Stimulated activated CD8-positive, alpha-beta memory T cell treated with anti-CD3 and anti-CD28 coated beads, Interleukin-12 subunit alpha, Interleukin-12 subunit beta, amount 100 ng/mL, for 1 hour (primary cell): ENCODE measurements around the gene OCA2.

Experiments used
- DNase-seq: peaks from one replicate; pipeline ENCODE4 v3.0.0-alpha.2; 2020; ENCODE audit warnings: low read depth

Gene OCA2

DNA sequence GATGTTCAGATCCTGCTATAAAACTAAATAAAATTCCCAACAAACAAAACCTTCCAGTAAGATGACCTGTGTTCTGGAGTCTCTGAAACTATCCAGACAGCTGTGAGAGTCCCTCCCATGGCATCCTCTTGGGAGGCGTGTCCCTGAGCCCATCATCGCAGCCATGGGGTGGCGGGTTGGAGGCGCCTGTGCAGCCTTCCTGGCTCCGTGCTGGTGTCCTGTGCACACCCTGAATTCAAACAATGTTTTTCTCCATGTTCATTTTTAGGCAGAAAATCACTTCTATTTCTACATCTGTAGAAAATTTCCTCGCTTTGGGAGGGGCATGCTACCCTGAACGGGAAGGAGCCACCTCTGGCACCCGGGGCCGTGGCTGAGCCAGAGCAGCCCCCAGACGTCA, 19.4 kb upstream of the OCA2 start:
- DNase-seq, result no peak

DNA sequence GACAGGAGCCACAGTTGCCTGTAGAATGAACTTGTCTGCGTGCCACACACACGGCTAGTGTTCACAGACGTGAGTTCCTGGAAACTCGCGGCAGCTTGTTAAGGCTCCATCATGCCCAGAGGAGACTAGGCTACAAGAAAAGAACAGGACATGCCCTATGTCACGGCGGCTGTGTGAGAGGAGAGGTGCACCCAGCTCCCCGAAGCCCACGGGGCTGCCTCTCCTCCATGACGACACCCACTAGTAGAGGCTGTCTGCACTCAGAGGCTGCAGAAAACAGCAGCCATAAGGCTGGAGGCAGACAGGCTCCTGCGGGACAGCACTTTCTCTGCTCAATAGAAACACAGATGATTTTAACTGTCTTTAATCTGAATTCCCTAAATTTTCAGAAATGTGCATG, 19.0 kb upstream of the OCA2 start:
- DNase-seq, result no peak

DNA sequence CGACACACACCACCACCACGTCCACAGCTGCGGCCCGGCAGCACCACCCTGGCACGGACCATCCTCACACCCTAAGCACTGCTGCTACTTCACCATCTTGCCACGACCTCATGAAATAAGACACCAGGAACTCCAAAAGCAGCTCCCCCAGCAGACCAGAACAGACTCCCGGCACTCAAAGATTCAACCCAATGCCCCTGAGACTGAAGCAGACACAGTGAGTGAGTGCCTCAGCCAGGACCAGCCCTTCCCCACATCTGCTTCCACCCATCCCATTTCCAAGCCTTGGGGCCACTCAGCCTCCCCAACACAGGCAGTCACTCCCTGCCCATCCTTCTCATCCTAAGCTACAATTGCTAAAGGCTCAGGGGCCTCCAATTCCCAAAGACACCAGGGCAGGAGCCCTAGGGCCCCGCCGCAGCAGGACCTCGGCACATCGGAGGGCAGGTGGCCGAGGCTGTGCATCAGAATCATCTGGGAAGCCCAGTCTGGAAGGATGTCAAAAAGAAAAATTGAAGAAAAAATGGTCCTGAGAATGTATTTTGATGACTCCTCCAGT, 18.4 kb upstream of the OCA2 start:
- DNase-seq, result no peak

DNA sequence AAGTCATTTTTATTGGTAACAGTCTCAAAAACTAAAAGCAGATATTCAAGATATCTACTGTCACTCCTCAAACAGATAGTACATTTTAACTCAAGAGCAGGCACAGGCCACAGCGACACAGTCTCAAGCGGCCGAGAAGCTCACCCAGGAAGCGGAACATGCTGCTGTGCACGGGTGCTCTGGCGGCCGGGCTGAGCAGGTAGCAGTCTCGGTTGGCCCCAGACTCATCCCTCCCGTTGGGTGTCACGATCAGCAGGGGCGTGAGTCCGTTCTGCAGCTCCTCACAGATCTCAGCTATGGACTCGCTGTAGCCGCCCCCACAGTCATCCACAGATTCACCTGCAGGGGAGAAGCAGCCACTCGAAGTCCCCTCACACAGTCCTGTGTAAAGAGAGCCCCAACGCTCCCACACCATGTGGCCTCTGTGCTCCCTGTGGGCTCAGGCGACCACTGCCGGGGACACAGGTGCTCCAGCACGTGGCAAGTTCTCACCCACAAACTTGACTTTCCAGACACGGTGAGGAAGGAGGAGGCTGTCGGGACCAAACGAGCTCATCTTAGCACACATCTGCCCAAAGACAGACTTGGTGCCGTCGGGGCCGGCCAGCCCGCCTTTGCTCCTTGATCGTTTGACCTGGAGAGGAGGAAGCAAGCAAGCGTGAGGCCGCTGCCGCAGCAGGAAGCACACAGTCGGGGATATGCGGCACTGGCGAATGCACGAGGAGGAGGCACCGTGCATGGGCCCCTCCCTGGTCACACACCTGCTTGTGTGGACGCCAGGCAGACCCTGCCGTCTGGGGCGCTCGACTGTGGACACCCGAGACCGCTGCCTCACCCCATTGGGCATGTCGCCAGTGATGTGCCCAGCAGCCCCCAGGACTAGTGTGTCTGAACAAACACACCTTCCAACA, 17.7 kb upstream of the OCA2 start:
- DNase-seq, result no peak

DNA sequence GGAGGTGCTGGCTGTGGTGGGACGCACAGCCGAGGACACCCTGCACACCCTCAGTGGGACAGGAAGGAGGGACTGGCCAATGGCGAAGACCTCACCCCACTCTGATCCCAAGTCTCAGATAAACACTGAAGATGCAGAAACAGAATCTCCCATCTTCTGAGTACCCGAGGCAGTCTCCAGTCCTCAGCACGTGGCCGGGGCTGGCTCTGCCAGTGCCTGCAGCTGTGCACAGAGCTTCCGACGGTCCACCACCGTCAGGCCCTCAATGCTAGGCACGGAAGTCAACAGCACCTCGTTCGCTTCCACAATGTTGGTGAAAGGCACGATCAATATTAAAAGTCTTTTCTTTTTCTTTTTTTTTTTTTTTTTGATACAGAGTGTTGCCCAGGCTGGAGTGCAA, 16.8 kb upstream of the OCA2 start:
- no peak for DNase-seq

DNA sequence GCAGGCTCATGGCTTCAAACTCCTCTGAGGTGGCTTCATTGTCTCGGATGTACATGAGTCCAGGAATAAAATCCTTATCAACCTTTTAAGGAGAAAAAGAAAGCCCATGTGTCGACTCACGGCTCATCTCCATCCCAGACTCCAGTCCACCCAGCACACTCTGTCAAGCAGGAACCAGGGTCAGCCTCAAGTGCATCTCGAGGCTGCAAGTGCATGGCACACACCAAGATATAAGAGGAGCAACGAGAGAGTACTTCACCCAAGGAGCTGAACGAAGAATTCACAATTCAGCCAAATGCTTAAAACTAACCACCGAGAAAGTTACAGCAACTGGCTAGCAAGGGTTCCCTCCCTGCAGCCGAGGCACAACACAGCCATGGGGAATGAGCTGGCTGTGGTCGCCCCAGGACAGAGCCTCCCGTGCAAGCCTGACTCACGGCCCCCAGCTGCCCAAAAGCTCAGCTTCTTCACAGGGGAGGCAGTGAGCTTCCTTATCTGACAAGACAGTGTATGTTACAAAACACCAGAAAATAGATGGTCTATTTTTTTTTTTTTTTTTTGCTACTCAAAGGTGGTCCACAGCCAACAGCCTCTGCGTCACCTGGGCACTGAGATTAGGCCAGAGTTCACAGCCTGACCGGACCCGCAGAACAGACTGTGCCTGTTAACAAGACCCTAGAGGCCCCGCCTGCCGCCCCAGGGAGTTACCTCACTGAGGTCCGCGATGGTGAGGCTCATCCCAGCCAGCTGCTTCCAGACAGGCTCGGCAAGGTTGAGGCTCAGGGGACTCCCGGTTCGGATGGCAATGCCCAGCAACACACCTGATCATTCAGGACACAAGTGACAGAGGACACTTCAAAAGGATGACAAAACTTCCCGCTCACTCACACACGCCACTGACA, 15.9 kb upstream of the OCA2 start:
- no peak for DNase-seq

DNA sequence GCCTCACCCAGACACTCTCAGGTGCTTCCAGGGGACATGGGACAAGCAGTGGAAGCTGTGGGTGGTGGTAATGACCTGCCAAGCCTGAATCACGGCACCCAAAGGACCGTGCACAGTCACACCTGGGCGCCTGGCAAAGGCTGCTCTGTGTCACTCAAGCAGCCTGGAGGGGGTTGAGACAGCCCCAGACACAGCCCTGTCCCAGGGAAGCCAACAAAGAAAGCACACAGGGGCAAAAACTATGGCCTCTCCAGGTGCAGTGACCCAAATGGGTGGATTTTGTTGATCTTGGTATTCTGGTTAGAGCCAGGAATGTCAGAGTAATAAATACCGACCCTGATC, 15.0 kb upstream of the OCA2 start:
- DNase-seq, result no peak

DNA sequence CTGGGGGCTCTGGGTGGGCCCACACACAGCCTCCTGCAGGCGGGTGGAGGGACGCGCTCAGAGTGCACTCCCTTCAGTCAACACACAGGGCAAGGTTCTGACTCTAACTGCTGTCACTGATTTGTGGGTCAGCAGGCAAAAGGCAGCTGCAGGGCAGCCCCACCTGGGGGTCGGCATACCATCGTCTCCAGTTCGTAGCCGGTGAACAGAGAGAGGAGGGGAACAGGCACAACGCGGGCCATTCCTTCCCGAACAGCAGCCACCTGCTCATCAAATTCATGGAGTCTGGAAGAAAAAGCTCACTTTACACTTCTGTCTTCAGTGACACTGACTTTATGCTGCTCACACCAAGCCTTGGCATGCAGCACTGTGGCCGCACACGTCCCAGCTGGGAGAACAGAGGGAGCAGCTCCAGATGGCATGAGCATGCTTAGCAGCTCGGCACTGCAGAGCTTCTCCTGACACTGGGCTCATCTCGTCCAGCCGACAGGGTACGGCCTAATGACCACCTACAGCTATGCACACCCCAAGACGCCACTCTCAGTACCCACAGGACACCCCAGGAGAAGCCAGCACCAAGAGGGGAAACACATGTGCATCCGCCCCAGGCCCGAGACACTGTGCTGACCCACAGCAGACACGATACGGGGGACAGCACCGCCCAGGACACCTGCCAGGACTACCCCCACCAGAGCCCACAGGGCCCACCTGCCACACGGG, 14.4 kb upstream of the OCA2 start:
- DNase-seq, result no peak

DNA sequence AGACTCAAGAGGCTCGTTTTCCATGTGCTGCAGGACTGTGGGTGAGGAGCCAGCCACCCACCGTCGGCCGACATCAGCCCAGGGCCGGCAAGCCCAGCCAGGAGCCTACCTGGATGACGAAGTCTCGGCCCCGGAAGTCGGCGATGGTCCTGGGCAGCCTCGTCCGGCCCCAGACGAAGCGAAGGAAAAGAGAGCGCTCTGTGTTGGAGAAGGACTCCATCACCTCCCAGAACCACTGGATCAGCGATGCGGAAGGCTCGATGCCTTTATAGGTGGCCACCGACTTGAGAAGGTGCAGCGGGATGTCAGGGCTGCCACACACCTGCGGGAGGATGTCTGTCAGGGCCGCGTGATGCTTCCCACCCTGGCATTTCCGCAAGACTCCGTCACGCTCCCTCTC, 13.8 kb upstream of the OCA2 start:
- no peak for DNase-seq

DNA sequence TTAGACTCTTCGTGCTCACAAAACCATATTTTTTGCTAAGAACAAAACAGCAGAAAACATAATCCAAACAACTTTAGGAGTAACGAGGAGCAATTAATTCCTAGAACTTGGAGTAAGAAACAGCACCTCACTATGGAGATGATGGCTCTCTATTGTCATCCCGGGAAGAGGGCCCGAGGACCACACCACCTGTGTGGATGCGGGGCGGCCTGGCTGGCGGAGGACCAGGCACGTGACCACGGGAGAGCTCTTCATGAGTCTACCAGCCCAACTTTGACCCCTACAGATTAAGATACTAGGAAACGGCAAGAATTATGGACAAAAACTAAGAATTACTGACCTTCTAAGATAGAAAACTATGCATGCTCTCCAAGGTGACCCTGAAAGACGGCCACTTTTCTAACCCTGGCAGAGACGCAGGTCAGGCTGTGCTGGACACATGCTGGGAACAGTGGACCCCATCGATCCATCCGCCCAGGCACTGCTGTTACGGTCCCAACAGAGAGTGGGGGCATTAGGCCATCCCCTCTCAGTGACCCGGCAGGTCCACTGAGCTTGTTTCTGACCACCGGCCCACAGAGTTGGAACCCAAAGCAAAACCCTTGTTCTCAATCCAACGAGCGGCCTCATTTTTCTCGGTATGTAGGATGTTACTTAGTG, 13.1 kb upstream of the OCA2 start:
- no peak for DNase-seq

DNA sequence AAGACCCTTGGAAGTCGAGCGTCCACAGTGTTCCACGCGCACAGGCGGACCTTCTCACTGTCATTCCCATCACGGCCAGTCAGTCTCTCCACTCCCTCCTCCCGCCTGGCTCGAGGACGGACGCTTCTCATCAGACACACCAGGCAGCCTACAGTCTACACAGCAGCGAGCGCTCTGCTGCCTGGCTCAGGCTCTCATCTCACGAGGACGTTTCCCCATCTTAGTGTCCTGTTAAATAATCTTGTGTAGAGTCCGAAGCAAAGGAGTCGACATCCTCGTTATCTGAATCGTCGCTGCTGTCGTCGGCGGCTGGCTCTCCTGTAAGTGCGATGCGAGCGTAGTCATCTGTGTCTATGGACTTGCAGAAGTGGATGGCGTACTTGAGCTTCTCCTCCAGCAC, 12.4 kb upstream of the OCA2 start:
- DNase-seq, result no peak

DNA sequence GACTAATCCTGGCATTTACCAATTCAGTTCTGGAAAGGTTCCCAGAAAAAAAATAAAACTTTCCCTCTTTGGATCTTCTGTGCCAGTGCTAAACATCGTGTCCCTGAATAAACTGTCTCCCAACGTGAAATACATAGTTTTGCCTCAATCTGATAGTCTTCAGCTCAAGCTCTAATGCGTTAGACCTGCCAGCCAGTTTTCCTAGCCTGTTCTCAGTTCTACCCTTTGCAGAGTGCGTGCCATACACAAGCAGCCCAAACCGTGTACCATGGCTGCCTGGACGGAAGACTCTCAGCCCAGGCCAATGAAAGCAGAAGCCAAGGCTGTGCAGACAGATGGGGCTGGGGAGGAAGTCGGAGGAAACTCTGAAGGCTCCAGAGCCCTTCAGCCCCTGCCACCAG, 11.4 kb upstream of the OCA2 start:
- no peak for DNase-seq

DNA sequence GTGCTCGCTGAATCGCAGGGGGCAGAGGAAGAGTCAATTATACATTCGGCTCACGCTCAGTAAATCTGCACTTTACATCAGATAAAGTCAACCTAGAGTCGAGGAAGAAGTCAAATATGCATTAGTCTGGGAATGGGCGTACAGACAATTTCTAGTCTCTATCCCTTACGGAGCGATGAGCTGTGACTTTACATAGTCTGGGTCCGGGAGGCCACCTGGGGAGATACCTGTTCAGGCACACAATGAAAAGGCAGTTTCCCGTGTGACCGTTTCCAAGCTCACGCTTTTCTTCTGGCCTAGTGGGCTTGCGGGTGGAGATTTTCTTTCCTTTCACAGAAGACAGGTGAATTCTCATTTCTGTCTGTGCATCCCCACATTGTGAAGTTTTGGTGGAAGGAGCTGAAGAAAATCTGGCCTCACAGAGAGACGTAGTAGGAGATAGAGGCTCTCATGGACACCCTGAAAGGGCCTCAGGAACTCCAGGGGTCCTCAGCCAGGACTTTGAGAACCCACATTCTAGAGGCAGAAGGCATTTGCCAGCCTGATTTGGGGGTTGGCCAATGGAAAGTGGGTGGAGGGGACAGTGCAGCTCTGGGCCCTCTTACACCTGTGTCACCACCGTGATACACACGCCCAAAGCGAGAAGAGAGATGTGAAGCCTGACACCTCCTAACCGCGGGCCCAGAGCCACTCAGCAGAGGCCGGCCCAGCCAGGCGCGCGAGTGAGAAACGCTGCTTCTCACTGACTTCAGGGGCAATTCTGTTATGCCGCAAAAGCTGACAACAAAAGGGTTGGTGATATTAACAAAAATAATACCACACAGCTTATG, 10.7 kb upstream of the OCA2 start:
- no peak for DNase-seq

DNA sequence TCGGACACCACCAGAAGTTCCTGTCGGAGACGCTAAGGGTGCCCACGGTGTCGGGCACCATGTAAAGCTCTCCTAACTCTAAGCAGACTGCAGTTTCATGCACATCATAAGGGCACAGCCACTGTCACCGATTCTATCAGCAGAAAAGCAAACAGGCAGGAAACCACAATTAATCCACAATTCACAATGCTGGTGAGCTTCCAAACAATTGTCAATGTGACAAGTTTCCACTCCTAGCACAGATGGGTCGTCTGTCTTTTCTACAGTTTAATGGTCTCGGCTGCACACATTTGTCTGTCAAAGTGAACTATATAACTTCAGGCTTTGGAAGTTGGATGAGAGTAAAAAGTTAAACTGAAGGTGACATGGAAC, 8.8 kb upstream of the OCA2 start:
- no peak for DNase-seq

DNA sequence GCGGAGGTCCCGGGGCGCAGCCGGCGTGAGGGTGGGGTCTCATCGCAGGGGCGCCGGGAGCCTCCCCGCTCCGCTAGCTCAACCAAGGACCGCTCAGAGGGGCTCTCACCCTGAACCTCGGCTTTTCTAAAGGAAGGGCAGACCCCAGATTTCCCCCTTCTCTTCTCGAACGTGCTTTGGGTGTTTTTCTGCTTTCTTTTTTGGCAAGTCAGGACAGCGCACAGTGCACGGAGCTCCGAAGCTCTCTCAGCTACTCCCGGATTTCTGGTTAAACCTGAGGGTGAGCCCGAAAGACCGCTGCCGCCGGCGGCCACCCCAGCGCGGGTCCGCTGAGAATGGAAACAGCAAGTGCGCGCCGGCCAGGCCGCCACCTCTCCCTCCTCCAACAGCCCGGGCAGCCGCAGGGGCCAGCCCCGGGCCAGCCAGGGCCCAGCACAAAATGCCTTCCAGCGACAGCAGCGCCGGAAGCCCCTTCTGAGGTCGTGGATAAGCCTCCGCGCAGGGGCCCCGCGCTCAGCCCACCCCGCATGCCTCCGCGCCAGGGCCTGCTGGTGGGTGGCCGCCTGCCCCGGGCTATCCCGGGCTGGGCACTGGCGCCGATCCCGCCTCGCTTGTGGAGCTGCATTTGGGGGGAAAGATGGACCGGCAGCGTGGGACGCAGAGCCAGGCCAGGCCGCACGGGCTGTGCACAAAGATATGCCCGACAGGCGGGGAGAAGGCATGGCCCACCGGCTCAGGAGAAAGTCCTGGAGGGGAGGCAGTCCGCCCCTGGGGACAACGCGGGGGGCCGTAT, 8.2 kb upstream of the OCA2 start:
- no peak for DNase-seq

DNA sequence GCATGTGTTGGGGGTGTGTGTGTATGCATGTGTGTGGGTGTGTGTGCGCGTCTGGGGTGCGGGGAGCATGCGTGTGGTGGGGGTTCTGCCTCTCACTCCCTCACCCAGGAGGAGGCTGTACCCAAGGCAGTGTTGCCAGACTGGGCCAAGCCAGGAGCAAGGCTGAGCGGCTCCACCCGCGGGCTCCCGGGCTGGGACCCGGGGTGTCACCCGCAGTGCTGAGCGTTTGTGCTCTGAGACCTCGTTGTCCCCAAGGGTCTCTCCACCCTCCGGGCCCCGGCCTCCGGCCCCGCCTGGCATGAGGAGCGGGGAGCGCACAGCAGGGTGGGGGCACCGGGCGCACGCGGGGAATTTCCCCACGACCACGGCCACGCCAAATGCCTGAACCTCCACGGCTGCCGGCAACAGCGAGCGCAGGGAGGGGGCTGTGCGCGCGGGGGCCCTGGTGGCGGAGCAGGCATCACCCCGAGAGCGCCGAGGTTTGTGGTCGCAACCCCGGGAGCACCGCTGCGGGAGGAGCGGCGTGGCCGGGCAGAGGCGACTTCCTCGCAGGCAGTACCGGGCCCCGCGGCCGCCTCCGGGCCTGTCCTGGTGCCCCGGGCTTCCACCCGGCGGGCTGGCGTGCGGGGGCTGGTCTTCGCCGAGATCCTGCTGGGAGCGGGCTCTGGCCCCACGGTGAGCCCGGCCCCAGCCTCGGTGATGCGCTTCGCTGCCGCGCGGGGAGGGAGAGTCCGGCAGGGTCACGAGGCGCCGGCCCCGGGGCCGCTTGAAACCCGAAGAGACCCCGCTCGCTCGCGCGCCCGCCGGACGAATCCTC, 7.4 kb upstream of the OCA2 start:
- no peak for DNase-seq

DNA sequence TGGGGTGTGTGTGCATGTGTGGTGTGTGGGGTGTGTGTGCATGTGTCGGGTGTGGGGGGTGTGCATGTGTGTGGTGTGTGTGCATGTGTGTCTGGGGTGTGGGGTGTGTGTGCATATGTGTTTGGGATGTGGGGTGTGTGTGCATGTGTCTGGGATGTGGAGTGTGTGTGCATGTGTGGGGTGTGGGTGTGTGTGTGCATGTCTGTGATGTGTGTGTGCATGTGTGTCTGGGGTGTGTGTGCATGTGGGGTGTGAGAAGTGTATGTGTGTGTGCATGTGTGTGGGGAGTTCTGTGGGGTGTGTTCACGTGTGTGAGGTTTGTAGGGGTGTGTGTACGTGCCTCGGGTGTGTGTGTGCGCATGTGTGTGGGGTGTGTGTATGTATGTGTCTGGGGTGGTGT, 6.7 kb upstream of the OCA2 start:
- DNase-seq, result no peak

DNA sequence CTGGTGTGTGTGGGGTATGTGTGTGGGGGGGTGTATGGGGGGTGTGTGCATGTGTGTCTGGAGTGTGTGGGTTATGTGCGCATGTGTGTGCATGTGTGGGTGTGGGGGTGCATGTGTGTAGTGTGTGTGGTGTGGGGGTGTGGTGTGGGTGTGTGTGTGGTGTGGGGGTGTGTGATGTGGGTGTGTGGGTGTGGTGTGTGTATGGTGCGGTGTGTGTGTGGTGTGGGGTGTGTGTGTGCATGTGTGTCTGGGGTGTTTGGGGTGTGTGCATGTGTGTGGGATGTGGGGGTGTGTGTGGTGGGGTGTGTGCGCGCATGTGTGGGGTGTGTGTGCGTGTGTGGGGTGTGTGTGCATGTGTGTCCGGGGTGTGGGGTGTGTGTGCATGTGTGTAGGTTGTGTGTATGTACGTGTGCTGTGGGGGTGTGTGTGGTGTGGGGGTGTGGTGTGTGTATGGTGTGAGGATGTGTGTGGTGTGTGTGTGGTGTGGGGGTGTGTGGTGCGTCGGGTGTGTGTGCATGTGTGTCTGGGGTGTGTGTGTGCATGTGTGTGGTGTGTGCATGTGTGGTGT, 6.2 kb upstream of the OCA2 start:
- DNase-seq, result no peak

DNA sequence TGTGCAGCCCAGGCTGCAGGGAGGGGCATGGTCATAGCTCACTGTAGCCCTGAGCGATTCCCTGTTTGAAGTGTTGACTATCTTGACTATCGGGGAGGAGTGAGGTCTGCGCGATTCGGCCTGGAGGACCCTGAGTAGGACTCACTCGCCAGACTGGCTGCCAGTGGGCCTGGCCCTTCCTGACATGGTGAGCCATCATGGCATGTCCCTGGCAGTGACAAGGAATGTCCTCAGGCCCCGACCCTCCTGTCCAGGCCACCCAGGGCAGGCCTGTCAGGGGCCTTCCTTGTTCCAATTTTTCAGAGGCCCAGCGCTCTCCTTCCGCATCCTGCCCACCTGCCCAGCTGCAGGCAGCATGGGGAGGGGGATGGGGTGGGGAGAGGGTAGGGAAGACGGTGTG, 5.2 kb upstream of the OCA2 start:
- DNase-seq, result no peak
